Measurements from ENCODE around the gene TOM1L2.

The TOM1L2 gene

DNA sequence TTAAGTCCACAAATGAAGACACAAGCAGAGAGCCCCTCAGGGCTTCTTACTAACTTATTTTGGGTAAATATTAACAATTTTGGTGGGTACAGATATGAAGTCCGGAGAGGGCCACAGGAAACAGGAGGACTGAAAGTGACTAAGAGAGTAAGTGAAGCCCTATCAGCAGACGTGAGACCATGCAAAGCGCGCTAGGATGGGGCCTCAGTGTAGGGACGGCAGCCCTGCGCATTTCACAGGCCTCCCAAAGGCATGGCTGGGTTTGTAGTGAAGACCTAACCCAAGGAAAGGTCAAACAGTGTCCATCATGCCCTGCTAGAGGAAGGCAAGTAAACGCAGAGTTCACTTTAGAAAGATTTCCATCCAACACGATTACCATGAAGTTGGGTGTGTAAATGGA lies 75.5 kb downstream of the TOM1L2 start:
- no peaks in the 10 kb centered on the region for H3K9me3 ChIP-seq
- H3K27me3 ChIP-seq, result no peaks in the 10 kb centered on the region
- DNase-seq, result no peak
- TF ChIP-seq, protein P1, sequence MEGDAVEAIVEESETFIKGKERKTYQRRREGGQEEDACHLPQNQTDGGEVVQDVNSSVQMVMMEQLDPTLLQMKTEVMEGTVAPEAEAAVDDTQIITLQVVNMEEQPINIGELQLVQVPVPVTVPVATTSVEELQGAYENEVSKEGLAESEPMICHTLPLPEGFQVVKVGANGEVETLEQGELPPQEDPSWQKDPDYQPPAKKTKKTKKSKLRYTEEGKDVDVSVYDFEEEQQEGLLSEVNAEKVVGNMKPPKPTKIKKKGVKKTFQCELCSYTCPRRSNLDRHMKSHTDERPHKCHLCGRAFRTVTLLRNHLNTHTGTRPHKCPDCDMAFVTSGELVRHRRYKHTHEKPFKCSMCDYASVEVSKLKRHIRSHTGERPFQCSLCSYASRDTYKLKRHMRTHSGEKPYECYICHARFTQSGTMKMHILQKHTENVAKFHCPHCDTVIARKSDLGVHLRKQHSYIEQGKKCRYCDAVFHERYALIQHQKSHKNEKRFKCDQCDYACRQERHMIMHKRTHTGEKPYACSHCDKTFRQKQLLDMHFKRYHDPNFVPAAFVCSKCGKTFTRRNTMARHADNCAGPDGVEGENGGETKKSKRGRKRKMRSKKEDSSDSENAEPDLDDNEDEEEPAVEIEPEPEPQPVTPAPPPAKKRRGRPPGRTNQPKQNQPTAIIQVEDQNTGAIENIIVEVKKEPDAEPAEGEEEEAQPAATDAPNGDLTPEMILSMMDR (IDR thresholded peaks at IDR 0.05; ENCODE audit: low read depth, low read length), result no peak
- peaks cover 7% of the 10 kb centered on the region for H3K4me1 ChIP-seq
- no peak overlapping the region for H3K4me3 ChIP-seq (ENCODE audit: low read depth, low read length)
- no peaks in the 10 kb centered on the region for H3K36me3 ChIP-seq

DNA sequence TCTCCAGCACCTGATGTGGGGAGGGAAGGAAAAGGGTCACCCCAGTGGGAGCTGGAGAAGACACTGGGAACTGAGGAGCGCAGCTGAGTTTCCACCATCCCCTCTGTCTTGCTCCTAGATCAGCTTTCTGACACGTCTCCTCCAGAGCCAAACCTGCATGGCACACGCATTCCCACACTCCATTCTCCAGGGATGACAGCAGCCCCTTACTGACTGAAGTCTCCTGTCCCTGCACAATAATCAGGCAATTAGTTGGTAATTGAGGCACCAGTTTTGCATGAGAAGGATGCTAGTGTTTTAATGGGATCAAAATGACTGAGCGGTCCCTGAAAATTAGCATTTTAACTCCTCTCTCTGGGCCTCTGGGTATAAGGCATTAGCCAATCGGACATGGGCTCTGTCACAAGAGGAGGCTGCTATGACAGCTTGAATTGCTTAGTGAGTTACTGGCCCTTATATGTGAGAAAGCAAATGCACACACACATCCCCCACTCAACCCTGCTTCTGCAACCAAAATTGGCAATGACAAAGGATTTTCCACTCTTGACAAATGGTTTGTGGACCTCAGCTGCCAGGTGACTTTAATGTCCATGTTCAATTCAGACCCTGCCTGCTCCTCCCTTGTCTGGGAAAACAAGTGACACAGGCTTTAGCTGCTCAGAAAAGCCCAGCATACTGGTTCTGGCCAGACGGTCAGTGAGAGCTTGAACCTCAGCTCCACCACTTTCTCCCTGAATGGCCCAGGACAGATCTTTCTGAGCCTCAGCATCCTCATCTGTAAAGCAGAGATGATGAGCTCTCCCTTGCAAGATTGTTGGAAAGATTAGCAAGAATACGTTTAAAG lies 78.2 kb downstream of the TOM1L2 start:
- H3K36me3 ChIP-seq, result no peaks in the 10 kb centered on the region
- no peak overlapping the region for H3K4me3 ChIP-seq (ENCODE audit: low read depth, low read length)
- H3K9me3 ChIP-seq, result no peaks in the 10 kb centered on the region
- TF ChIP-seq, protein P1 (IDR thresholded peaks at IDR 0.05; ENCODE audit: low read depth, low read length), result no peak
- no peak for DNase-seq
- H3K27me3 ChIP-seq, result no peaks in the 10 kb centered on the region
- peaks cover 1% of the 10 kb centered on the region for H3K4me1 ChIP-seq

DNA sequence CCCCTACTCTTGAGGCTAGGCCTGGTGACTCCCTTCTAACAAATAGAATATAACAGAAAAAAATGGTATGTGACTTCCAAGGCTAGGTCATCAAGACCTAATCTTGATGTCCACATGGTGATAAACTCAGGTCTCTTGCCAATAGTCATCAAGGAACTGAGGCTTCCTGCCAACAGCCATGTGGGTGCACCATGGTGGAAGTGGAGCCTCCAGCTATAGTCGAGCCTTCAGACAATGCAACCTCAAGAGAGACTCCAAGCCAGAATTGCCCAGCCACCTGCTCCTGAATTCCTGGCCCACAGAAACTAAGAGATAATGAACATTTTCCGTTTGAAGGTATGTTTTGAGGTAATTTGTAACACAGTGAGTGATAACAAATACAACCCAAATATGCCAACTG lies 79.5 kb downstream of the TOM1L2 start:
- H3K4me3 ChIP-seq (ENCODE audit: low read depth, low read length), result no peak overlapping the region
- no peak for DNase-seq
- H3K36me3 ChIP-seq, result no peaks in the 10 kb centered on the region
- TF ChIP-seq, protein P1 (IDR thresholded peaks at IDR 0.05; ENCODE audit: low read depth, low read length), result no peak
- peaks cover 14% of the 10 kb centered on the region for H3K4me1 ChIP-seq
- no peaks in the 10 kb centered on the region for H3K27me3 ChIP-seq
- H3K9me3 ChIP-seq, result no peaks in the 10 kb centered on the region

DNA sequence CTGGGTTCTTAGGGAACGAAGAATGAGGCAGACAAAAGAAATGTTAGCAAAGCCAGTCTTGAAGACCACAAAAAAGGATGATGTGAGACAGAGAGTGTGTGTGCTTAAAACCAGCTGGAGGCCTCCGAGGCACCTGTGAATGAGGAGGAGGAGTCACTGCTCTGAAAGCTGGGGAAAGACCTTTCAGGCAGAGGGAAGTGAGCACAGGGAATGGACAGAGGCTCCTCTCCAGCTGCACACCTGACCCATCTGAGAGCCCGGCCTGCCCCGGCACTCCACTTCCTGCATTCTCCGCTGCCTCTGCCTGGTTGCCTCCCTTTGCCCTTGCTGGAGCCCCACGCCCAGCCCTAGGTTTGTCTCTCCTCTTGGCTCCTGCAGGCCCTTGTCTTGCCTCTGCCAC lies 80.2 kb downstream of the TOM1L2 start:
- no peak overlapping the region for H3K4me3 ChIP-seq (ENCODE audit: low read depth, low read length)
- TF ChIP-seq, protein P1 (IDR thresholded peaks at IDR 0.05; ENCODE audit: low read depth, low read length), result no peak
- H3K27me3 ChIP-seq, result no peaks in the 10 kb centered on the region
- H3K4me1 ChIP-seq, result peaks cover 15% of the 10 kb centered on the region
- DNase-seq, result no peak
- no peaks in the 10 kb centered on the region for H3K36me3 ChIP-seq
- no peaks in the 10 kb centered on the region for H3K9me3 ChIP-seq

DNA sequence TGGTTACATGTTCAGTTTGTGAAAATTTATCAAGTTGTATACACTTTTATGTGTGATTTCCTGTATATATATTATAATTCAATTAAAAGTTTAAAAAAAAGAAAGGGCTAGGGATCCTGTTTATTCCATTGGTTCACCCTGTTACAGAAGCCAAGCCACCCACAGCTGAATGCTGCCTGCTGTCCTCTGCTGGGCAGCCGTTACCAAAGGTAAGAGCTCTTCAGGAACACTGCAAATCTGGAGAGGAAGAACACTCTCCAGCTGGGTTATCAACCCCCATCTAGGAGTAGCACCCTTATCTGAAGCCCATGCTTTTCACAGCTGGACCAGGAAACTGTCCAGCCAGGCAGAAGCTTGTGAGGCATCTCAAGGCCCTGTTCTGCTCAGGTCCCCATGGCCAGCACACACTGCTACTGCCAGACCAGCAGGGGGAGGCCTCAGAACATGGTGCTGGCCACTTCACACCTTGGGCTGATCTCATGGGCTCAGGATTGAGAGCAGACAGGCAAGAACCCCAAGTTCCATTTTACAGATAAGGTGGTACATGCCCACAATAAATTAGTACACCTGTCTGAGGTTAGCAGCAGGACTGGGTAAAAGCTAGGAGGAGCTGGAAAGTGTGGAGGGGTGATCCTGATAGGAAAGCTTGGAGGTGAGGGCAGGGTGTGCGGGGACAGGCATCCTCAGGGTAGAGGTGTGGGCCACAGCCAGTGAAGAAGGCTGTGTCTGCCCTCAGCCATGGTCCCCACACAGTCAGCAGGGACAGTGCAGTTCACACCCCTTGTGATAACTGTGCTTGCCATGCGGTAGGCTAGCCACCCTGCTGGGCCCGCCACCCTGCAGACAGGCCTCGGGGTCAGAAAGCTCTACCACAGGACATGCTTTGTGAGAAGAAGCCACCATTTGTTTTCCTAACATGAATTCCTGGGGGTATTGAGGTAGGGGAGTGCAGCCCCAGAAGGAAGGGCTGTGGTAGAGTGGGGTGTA lies 81.1 kb downstream of the TOM1L2 start:
- H3K4me3 ChIP-seq (ENCODE audit: low read depth, low read length), result no peak overlapping the region
- peak; percentile 45 for DNase-seq
- H3K9me3 ChIP-seq, result no peaks in the 10 kb centered on the region
- TF ChIP-seq, protein P1 (IDR thresholded peaks at IDR 0.05; ENCODE audit: low read depth, low read length), result peak; percentile 69
- no peaks in the 10 kb centered on the region for H3K36me3 ChIP-seq
- peaks cover 15% of the 10 kb centered on the region for H3K4me1 ChIP-seq
- no peaks in the 10 kb centered on the region for H3K27me3 ChIP-seq
